Stimulated activated CD4-positive, alpha-beta T cell treated with anti-CD3 and anti-CD28 coated beads, Interleukin-15, amount 100 ng/mL, for 1 hour (primary cell): ENCODE results near the gene WDFY2.

Experiments
- DNase-seq, 2 donors: peaks; one replicate each; pipeline ENCODE4 v3.0.0-alpha.2; 2020; ENCODE audit warnings: low read depth in 1 of 2, low spot score in 1 of 2

WDFY2 gene

GRCh38 chr13:51734786-51735185, 150.5 kb downstream of the WDFY2 start:
- DNase-seq: no peak

GRCh38 chr13:51737609-51738008, 153.3 kb downstream of the WDFY2 start:
- DNase-seq: no peak

- no peak for DNase-seq
Observed at GRCh38 chr13:51738226-51738905, 154.1 kb downstream of the WDFY2 start.

GRCh38 chr13:51739027-51739764, 154.9 kb downstream of the WDFY2 start:
- no peak for DNase-seq

GRCh38 chr13:51740698-51741097, 156.4 kb downstream of the WDFY2 start:
- DNase-seq: no peak

GRCh38 chr13:51742031-51742430, 157.8 kb downstream of the WDFY2 start:
- DNase-seq: no peak

- DNase-seq: no peak
Observed at GRCh38 chr13:51742611-51743010, 158.3 kb downstream of the WDFY2 start.

- DNase-seq: no peak
Observed at GRCh38 chr13:51745243-51745642, 161.0 kb downstream of the WDFY2 start.

- no peak for DNase-seq
Observed at GRCh38 chr13:51746802-51747201, 162.5 kb downstream of the WDFY2 start.

GRCh38 chr13:51747438-51748434, 163.5 kb downstream of the WDFY2 start:
- DNase-seq: no peak

GRCh38 chr13:51756651-51757050, 172.4 kb downstream of the WDFY2 start:
- DNase-seq: no peak

- DNase-seq: no peak
Observed at GRCh38 chr13:51758691-51759090, 174.4 kb downstream of the WDFY2 start.

- DNase-seq: no peak
Observed at GRCh38 chr13:51759240-51759639, 175.0 kb downstream of the WDFY2 start.

GRCh38 chr13:51760592-51760991, 176.3 kb downstream of the WDFY2 start:
- no peak for DNase-seq

GRCh38 chr13:51761643-51762350, 177.5 kb downstream of the WDFY2 start:
- DNase-seq: no peak

GRCh38 chr13:51763486-51763885, 179.2 kb downstream of the WDFY2 start:
- no peak for DNase-seq

- DNase-seq: peak; percentile 21 to 45
Observed at GRCh38 chr13:51764184-51765141, 180.2 kb downstream of the WDFY2 start.

GRCh38 chr13:51765142-51765515, 180.9 kb downstream of the WDFY2 start:
- no peak for DNase-seq

GRCh38 chr13:51767100-51767499, 182.8 kb downstream of the WDFY2 start:
- no peak for DNase-seq
